DOHH2 (cell line): ENCODE results near the gene AKAP7.

Experiments used
- EZH2phosphoT487 ChIP-seq: fragments of 200-600 bp; sonication (generic); IDR thresholded peaks from 2 replicates; pipeline ENCODE4 v1.6.1; 2017; ENCODE audit warnings: borderline replicate concordance, mild to moderate bottlenecking, antibody characterized with exemption, low read length, moderate library complexity, mixed read lengths
- TF ChIP-seq, protein P1 (sequence below): fragments of 200-600 bp; sonication (generic); IDR thresholded peaks from one replicate; pipeline ENCODE4 v1.5.1; 2014; ENCODE audit warnings: antibody characterized with exemption, mild to moderate bottlenecking, low read depth, low read length; ENCODE audit not compliant: poor library complexity, severe bottlenecking

DNA sequence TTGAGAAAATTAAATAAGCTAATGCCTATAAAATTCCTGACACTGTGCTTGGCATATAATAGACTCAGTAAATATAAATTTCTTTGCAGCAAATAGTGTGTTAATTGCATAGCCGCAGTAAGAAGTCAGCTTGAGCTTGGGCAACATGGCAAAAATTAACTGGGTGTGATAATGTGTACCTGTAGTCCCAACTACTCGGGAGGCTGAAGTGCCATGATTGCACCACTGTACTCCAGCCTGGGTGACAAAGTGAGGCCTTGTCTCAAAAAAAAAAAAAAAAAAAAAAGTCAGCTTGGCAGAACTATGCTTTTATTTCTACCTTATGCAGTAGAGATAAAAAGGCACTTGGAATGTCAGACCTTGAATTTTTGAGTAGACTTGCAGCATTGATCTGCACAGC lies 121.8 kb downstream of the AKAP7 start:
- TF ChIP-seq, protein P1, sequence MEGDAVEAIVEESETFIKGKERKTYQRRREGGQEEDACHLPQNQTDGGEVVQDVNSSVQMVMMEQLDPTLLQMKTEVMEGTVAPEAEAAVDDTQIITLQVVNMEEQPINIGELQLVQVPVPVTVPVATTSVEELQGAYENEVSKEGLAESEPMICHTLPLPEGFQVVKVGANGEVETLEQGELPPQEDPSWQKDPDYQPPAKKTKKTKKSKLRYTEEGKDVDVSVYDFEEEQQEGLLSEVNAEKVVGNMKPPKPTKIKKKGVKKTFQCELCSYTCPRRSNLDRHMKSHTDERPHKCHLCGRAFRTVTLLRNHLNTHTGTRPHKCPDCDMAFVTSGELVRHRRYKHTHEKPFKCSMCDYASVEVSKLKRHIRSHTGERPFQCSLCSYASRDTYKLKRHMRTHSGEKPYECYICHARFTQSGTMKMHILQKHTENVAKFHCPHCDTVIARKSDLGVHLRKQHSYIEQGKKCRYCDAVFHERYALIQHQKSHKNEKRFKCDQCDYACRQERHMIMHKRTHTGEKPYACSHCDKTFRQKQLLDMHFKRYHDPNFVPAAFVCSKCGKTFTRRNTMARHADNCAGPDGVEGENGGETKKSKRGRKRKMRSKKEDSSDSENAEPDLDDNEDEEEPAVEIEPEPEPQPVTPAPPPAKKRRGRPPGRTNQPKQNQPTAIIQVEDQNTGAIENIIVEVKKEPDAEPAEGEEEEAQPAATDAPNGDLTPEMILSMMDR: no peak
- no peak for TF ChIP-seq EZH2phosphoT487
